Measurements from ENCODE around the gene PSIP1.
"Not testable (repeated sequence)": the region's sequence is repeated elsewhere in the genome, so short reads cannot be mapped to it uniquely, and the experiment has no call there.

The PSIP1 gene

DNA sequence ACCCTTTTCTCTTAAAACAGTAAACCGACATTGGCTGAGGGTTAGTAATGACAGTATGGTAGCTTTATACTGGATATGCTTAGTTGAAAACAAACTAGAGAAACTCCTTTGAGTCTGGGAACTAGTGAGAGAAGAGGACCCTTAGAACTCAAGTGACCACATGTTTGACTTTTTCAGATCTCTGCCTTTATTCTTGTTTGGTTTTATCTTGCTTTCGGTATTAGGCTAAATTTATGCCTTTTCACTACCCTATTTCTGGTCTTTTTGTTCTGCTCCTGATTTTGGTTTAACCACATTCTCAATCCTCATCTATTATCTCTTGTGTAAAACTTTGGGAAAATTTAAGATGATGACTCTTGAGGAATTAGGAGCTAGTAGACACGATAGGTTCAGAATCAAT is 77.1 kb downstream of the PSIP1 start:
- no peak for DNase-seq (ENCODE audit: low read depth in 2 of 2)

DNA sequence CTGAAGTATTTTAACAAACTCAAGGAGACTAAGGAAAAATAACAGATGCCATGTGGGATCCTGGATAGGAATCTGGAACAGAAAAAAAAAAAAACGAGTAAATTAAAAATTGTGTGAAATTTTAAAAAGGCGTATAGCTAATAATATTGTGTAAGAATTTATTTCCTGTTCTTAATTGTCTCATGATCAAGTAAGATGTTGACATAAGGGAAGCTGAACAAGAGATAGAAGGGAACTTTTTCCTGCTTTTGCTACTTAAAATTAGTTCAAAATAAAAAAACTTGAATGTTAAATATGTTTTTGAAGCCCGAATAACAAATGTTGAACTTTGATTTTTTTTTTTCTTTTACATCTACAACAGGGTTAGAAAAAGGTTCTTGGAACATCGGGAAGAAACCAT is 77.6 kb downstream of the PSIP1 start:
- DNase-seq (ENCODE audit: low read depth in 2 of 2) = no peak

DNA sequence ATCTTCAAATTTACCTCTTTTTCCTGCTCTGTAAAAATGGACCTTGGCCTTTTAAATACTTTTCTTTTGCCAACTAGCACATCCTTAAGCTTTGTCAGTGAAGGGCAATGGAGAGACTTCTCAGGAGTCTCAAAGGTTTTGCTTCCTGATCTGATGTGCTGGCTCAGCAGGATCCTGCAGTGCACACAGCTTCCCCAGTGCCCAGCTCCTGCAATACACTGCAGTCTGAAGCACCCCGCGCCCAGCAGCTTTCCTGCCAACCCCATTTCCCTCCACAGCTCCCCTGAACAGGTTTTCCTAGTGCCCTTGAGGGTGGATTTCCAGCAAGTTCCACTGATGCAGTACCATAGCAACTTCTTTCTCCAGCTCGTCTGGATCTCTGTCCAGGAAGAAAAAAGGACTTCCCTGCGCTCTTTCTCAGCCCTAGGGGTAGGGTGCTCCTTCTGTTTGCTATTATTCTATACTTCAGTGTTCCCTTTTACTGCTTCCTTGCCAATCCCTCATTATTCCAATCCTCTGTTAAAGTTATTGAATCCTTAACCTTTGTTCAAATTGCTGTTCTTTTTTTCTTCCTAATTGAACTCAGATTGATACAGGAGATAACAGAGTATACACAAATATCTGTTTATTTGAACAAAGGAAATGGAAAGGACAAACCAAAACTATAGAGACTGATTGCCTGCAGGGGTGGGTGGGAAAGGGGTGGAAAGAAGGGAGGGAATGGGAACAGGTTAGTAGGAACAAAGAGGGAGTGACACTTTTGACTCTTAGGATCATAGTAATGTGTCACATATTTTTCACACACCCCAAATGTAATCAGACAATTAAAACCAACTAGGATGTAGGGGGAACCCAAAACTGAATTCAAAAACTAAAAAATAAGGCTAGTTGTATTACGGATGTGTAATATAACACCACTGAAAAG is 79.6 kb downstream of the PSIP1 start:
- DNase-seq (ENCODE audit: low read depth in 2 of 2) = no peak

DNA sequence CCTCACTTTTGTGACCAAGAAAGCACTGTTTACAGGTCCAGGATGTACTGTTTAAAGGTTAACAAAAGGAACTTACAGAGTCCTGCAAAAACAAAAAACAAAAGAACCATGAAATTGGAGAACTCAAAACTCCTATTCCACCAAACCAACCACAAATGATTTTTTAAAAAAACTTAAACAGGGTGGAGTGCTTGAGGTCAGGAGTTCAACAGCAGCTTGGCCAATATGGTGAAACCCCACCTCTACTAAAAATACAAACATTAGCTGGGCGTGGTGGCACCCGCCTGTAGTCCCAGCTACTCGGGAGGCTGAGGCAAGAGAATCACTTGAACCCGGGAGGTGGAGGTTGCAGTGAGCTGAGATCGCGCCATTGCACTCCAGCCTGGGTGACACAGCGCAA is 83.1 kb downstream of the PSIP1 start:
- not testable (repeated sequence) for DNase-seq (ENCODE audit: low read depth in 2 of 2)

DNA sequence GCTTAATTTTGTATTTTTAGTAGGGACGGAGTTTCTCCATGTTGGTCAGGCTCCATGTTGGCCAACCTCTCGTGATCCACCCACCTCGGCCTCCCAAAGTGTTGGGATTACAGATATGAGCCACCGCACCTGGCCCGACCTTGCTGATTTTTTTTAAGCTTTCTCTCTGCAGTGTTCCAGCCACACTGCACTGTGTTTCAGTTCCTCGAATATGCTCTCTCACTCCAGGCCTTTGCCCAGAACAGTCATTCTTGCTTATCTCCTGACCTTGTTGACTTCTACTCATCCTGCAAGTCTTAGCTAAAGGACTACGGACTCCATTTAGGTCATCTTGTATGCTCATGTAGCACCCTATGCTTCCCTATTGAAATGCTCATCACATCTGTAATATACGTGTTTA is 84.8 kb downstream of the PSIP1 start:
- DNase-seq (ENCODE audit: low read depth in 2 of 2) = no peak

DNA sequence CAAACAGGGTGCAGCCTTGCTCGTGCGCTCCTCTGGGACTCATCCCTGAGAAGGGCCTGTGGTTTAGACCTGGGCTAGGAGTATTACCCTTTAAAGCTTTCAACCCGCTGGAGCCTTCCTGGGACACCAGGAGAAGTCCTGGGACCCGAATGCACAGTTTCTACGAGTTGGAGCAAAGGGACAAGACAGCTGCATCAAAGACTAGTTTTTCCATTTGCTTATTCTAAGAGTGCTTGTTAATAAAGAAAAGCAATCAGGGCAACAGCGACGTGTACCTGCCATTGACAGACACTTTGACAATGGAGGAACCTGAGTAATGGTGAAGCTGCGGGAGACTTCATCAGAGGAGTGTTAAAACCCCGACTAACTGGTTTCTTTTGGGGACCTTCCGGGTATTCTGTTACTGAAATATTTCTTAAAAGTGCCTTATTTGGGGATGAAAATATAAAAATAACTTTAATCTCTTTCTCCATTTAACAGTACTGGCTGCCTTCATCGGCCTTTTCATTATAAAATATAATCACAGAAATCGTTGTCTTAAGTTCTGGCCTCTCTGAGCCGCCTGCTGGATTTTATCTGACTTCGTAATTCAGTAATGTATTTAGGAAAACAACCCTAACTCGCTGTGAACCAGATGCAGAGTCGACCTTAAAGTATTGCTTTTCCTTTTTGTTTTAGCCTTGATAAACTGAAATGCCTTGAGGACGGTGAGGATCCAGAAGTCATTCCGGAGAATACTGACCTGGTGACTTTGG is 87.4 kb downstream of the PSIP1 start:
- no peak for DNase-seq (ENCODE audit: low read depth in 2 of 2)

DNA sequence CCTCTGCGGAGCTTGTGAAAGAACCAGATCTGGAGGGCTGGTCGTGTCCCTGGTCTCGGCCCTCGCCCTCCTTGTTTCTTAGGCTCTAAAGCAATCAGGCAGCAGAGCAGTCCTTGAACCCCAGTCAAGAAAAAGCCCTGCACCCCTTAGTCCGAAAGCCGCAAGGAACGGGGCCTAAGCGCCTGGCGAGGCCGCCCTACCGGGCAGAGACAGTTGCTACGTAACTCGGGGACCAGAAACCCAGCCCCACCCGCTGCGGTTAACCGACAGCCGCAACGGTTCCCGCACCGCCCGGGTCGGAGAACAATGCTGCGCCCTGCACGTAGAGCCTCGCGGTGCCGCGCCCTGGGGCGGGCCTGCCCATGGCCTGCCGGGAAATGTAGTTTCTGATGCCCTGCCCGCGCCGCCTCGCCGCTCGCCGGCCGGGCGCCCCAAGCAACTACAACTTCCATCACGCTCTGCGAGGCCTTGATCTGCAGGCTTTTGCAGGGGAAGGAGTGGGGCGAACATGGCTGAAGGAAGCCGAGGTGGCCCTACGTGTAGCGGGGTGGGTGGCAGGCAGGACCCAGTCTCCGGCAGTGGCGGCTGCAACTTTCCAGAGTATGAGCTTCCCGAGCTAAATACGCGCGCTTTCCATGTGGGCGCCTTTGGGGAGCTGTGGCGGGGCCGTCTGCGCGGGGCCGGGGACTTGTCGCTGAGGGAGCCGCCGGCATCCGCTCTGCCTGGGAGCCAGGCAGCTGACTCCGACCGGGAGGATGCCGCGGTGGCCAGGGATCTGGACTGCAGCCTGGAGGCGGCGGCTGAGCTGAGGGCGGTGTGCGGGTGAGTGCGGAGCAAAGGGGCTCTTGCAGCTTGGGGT is 88.2 kb downstream of the PSIP1 start, which contains the start of gene SNAPC3:
TSS of gene SNAPC3 (plus strand) at position 505 of the 859 bp plus-strand sequence. CDS start at position 509, 4 bp downstream.
- DNase-seq (ENCODE audit: low read depth in 2 of 2) = peak; percentile 87 to 91

DNA sequence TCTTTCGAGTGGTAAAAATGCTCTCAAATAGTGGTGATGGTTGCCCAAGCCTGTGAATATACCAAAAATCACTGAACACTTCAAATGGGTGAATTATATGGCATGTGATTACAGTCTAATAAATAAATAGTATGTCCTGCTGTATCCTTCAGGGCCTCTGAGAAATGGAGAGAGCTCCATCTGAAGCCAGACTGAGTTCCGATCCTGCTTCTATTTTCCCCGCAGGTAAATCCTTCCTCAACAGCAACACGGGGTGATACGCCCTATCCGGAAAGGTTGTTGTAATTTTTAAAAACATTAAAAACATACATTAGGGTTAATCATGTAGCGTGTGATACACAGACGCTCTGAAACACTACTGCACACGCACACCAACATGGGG is 88.8 kb downstream of the PSIP1 start:
- DNase-seq (ENCODE audit: low read depth in 2 of 2) = no peak

DNA sequence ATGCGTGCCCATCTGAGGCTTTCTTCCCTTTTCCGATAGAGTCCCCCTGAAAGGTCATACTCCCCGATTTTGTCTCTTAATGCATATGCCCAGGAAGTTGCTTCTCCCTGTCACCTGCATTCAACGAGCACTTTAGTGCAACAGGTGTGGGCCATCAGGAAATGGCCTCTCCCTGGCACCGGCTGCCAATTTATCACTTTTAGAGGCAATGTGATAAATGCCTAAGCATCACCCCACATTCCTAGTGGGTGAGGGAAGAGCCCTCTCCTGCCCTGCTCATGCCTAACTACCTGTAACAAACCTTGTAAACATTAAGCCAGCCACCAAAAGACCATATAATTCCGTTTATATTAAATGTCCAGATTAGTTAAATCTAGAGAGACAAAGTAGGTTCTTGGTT is 89.2 kb downstream of the PSIP1 start:
- no peak for DNase-seq (ENCODE audit: low read depth in 2 of 2)

DNA sequence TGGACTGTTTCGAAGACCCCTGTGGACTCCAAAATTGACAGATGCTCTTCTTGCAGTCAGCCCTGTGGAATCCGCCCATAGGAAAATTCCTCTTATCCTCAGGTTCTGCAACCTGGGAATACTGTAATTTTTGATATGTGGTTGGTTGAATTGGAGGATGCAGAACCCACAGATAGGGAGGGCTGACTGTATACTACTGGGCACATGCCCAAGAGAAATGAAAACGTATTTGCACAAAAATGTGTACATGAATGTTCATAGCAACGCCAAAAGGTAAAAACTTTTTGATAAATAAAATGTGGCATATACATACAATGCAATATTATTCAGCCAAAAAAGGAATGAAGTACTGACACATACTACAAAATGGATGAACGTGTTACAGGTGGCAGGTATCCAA is 90.0 kb downstream of the PSIP1 start:
- no peak for DNase-seq (ENCODE audit: low read depth in 2 of 2)

DNA sequence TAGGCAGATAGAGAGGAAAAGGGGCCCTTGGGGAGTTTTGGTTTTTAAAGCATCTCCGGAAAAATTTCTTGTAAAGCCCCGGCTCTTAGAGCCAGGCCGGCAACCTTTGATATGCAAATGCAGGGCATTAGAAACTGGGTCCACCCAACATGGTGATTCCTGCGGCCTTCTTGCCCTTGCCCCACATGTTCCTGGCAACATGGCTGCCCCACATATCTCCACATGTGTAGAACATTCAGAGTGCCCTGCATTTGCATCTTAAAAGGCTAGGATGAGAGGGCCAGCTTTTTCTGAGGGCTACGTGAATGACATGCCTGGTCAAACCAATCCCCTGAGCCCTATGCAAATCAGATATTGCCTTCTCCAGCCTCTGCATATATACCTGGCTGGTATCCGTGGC is 93.1 kb downstream of the PSIP1 start:
- no peak for DNase-seq (ENCODE audit: low read depth in 2 of 2)

DNA sequence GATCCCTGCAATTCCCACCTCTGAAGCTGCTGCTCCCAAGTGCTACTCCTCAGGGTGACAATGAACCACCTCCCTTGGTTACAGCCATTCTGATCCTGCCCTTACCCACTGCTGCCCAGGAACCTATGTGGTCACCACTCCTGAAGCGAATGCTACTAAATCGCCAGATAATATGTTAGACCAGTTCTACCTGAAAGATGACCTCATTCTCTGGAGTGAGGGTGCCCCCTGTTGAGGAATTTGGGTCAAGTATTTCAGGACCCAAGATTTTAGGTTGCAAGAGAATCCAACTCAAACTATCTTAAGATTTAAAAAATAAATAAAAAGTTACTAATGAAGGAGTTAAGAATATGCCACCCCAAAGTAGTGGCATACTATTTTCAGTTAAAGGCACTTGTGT is 93.9 kb downstream of the PSIP1 start:
- peak in 1 of 2 donors; percentile 36 for DNase-seq (ENCODE audit: low read depth in 2 of 2)
